ENCODE measurements around the gene BNC1.
"Not testable (repeated sequence)": the region's sequence is repeated elsewhere in the genome, so short reads cannot be mapped to it uniquely, and the experiment has no call there.

BNC1 gene

GRCh38 chr15:83249030-83249343, 35.5 kb downstream of the BNC1 start:
- no peak for DNase-seq
- intact Hi-C loops (cut with DNase I), result loop anchor here (2.0 to 10.0 kb wide), 3 partner anchors 132 to 786 kb away; no protein-coding TSS in a partner anchor

GRCh38 chr15:83248151-83249029, 36.1 kb downstream of the BNC1 start:
- intact Hi-C loops (cut with DNase I), result loop anchor here (1.0 to 10.0 kb wide), 4 partner anchors 132 to 786 kb away; no protein-coding TSS in a partner anchor
- peak in 2 of 10 donors; percentile 26 to 83 for DNase-seq

- intact Hi-C loops (cut with DNase I), result loop anchor here (10.0 kb wide), 1 partner anchor 791 kb away; no protein-coding TSS in a partner anchor
- DNase-seq, result peak in 1 of 10 donors; percentile 59
Measured at GRCh38 chr15:83243634-83244033, 40.8 kb downstream of the BNC1 start.

GRCh38 chr15:83230242-83230641, 54.2 kb downstream of the BNC1 start:
- intact Hi-C loops (cut with DNase I), result no loop called here

GRCh38 chr15:83225449-83225848, 59.0 kb downstream of the BNC1 start:
- no peak for DNase-seq

More at GRCh38 chr15:83230242-83230641, 54.2 kb downstream of the BNC1 start:
- no peak for DNase-seq

GRCh38 chr15:83221781-83222180, 62.7 kb downstream of the BNC1 start:
- intact Hi-C loops (cut with DNase I), result not testable (repeated sequence)
- peak in 1 of 10 donors; percentile 51 for DNase-seq

More at GRCh38 chr15:83225449-83225848, 59.0 kb downstream of the BNC1 start:
- intact Hi-C loops (cut with DNase I), result no loop called here

GRCh38 chr15:83219026-83219425, 65.4 kb downstream of the BNC1 start:
- intact Hi-C loops (cut with DNase I), result no loop called here
- DNase-seq, result no peak

- intact Hi-C loops (cut with DNase I), result no loop called here
- no peak for DNase-seq
Measured at GRCh38 chr15:83215306-83215705, 69.2 kb downstream of the BNC1 start.

- intact Hi-C loops (cut with DNase I), result no loop called here
- DNase-seq, result no peak
Measured at GRCh38 chr15:83210619-83211018, 73.8 kb downstream of the BNC1 start.

- intact Hi-C loops (cut with DNase I), result loop anchor here (5.0 kb wide), 1 partner anchor 142 kb away; the partner anchor contains the start of gene BTBD1
- DNase-seq, result no peak
Measured at GRCh38 chr15:83209333-83209732, 75.1 kb downstream of the BNC1 start.

- no peak for DNase-seq
- intact Hi-C loops (cut with DNase I), result loop anchor here (5.0 kb wide), 1 partner anchor 141 kb away; the partner anchor contains the start of gene BTBD1
Measured at GRCh38 chr15:83208367-83208661, 76.2 kb downstream of the BNC1 start.

- intact Hi-C loops (cut with DNase I), result loop anchor here (5.0 kb wide), 1 partner anchor 141 kb away; the partner anchor contains the start of gene BTBD1
- peak; percentile 39 to 94 (median 65) for DNase-seq
Measured at GRCh38 chr15:83207660-83208366, 76.7 kb downstream of the BNC1 start, which contains the start of gene HDGFL3. HDGFL3 (minus strand) TSS chr15:83207823; CDS start chr15:83207414, 409 bp downstream.

- DNase-seq, result peak; percentile 17 to 89 (median 42)
- intact Hi-C loops (cut with DNase I), result loop anchor here (5.0 kb wide), 1 partner anchor 140 kb away; the partner anchor contains the start of gene BTBD1
Measured at GRCh38 chr15:83207009-83207659, 77.3 kb downstream of the BNC1 start.

- peak in 2 of 10 donors; percentile 14 to 21 for DNase-seq
- intact Hi-C loops (cut with DNase I), result loop anchor here (5.0 kb wide), 1 partner anchor 139 kb away; the partner anchor contains the start of gene BTBD1
Measured at GRCh38 chr15:83206526-83207008, 77.9 kb downstream of the BNC1 start.
